K562 (cell line): ENCODE results near the gene PTPRT. TPM values are rescaled to one million over a fixed set of nuclear protein-coding genes. Genes with fewer than 3 reads are reported as not detected.

Source experiments
- ATAC-seq: fragments of 200-7000 bp; cut with Tn5 transposase; 3 replicates; pipeline ENCODE4 v1.9.1; 2020; ENCODE audit warnings: moderate library complexity
- BruUV-seq: library from RNA; stranded (reverse); fragments of 400-500 nt; replicated peaks from 2 replicates; lab custom pipeline; 2021; lab: Mats Ljungman, UMichigan
- CTCF ChIA-PET: fragments of 300-600 bp; formaldehyde crosslinking; extraction: SDS; loops from one replicate; lab custom pipeline; 2021; ENCODE audit warnings: low intra/inter-chr PET ratio; lab: Yijun Ruan, JAX
- POLR2A ChIA-PET: fragments of 300-600, 350-650 bp; sonication (Branson Sonifier 250); formaldehyde crosslinking; extraction: SDS; loops from one replicate; lab custom pipeline; 2021; ENCODE audit warnings: antibody characterized with exemption, inconsistent platforms; lab: Yijun Ruan, JAX
- DNase-seq, 4 experiments: peaks; one replicate each; pipeline versions ENCODE4 v3.0.0 to v3.0.0-alpha.2; 2011 to 2018; ENCODE audit warnings: low spot score in 3 of 4, mixed read lengths in 3 of 4; ENCODE audit errors: extremely low read depth in 1 of 4
- FAIRE-seq: peaks from 2 replicates; lab custom pipeline; 2011; peaks lifted over from hg19 to GRCh38; lab: Jason Lieb, UNC
- H2AFZ ChIP-seq: 2 replicates; pipeline ENCODE4 v1.6.0; 2011; ENCODE audit warnings: low read depth, low read length, control low read depth, inconsistent platforms
- H3K27ac ChIP-seq: fragments of 200-600 bp; 3 replicates; pipeline ENCODE4 v1.8.0; 2011; ENCODE audit warnings: low read depth, mild to moderate bottlenecking, control low read depth, inconsistent platforms, low read length, moderate library complexity, mixed read lengths; ENCODE audit errors: extremely low read depth
- H3K27me3 ChIP-seq, 2 experiments: fragments of 300-600 bp in 1 of 2; 2 replicates in 1 of 2; 3 replicates in 1 of 2; pipeline versions ENCODE4 v1.6.0 to v1.8.0; 2011; ENCODE audit warnings: inconsistent platforms in 2 of 2, low read length in 2 of 2, mild to moderate bottlenecking in 1 of 2, mixed read lengths in 1 of 2, moderate library complexity in 1 of 2; ENCODE audit not compliant: control insufficient read depth in 2 of 2, insufficient read depth in 2 of 2
- H3K36me3 ChIP-seq: fragments of 300-600 bp; 3 replicates; pipeline ENCODE4 v1.8.0; 2011; ENCODE audit warnings: mild to moderate bottlenecking, low read length, inconsistent platforms; ENCODE audit not compliant: control insufficient read depth, insufficient read depth
- H3K4me1 ChIP-seq, 2 experiments: fragments of 200-600 bp in 1 of 2; replicated peaks in 1 of 2; 2 replicates in 1 of 2; 3 replicates in 1 of 2; pipeline versions ENCODE4 v1.5.1 to v1.8.0; 2011; ENCODE audit warnings: inconsistent platforms in 2 of 2, low read length in 2 of 2, mild to moderate bottlenecking in 1 of 2, mixed read lengths in 1 of 2, moderate library complexity in 1 of 2; ENCODE audit not compliant: control insufficient read depth in 2 of 2, insufficient read depth in 2 of 2
- H3K4me2 ChIP-seq: 2 replicates; pipeline ENCODE4 v1.6.1; 2011; ENCODE audit warnings: low read length, control low read depth, inconsistent platforms, mixed read lengths; ENCODE audit not compliant: insufficient read depth
- H3K4me3 ChIP-seq: fragments of 200-600 bp; sonication (generic), shearing (Covaris generic); 2 replicates; pipeline ENCODE4 v1.5.1; 2016; ENCODE audit warnings: control low read depth, inconsistent platforms
- H3K79me2 ChIP-seq: fragments of 200-600 bp; 3 replicates; pipeline ENCODE4 v1.8.0; 2011; ENCODE audit warnings: low read length, inconsistent platforms; ENCODE audit not compliant: control insufficient read depth, insufficient read depth
- H3K9ac ChIP-seq, 2 experiments: 2 replicates each; pipeline versions ENCODE4 v1.6.0 to v1.6.1; 2011; ENCODE audit warnings: low read depth in 2 of 2, low read length in 2 of 2, control low read depth in 1 of 2, inconsistent platforms in 1 of 2, mild to moderate bottlenecking in 1 of 2, mixed read lengths in 1 of 2; ENCODE audit not compliant: insufficient read depth in 1 of 2
- H3K9me1 ChIP-seq: one replicate; pipeline ENCODE4 v1.6.0; 2011; ENCODE audit warnings: inconsistent platforms, mild to moderate bottlenecking, low read length, moderate library complexity; ENCODE audit not compliant: control insufficient read depth, insufficient read depth
- H3K9me3 ChIP-seq: replicated peaks from 2 replicates; pipeline ENCODE4 v1.5.1; 2011; ENCODE audit warnings: low read depth, low read length, inconsistent platforms; ENCODE audit not compliant: control insufficient read depth, insufficient read depth
- H4K20me1 ChIP-seq: replicated peaks from 2 replicates; pipeline ENCODE4 v1.6.1; 2011; ENCODE audit warnings: low read length, inconsistent platforms, mixed read lengths; ENCODE audit not compliant: control insufficient read depth, insufficient read depth
- ATF6 ChIP-seq: sonication (generic); formaldehyde crosslinking; IDR thresholded peaks from 2 replicates; pipeline ENCODE4 v1.4.0; 2020; ENCODE audit warnings: mild to moderate bottlenecking, missing genetic modification reagents
- ELF2 ChIP-seq: fragments of 250-450 bp; sonication (Bioruptor Pico); IDR thresholded peaks from 2 replicates; pipeline ENCODE4 v1.5.0; 2021; ENCODE audit warnings: mild to moderate bottlenecking
- NFE2 ChIP-seq: IDR thresholded peaks from 2 replicates; pipeline ENCODE4 v1.6.1; 2014; ENCODE audit warnings: antibody characterized with exemption, low read depth
- TCF7L2 ChIP-seq: fragments of 150-350 bp; IDR thresholded peaks from 2 replicates; pipeline ENCODE4 v1.6.1; 2016; ENCODE audit warnings: low read depth, mild to moderate bottlenecking, low read length, moderate library complexity
- WGBS: fragments of 100-300 bp; shearing (Covaris generic); methylation state at CpG from one replicate; pipeline ENCODE4 v1.1.6; 2016; ENCODE audit warnings: low coverage, mixed read lengths; ENCODE audit not compliant: insufficient coverage; ENCODE audit errors: missing lambda C conversion rate; 5-methylcytosine and 5-hydroxymethylcytosine counted together
- in situ Hi-C: fragments of 300-500 bp; cut with MboI; formaldehyde crosslinking; loops from 4 replicates; pipeline ENCODE4 v1.15.0; 2018; ENCODE audit warnings: inconsistent platforms, mixed read lengths
- intact Hi-C: fragments of 100-400 bp; cut with micrococcal nuclease; formaldehyde crosslinking; loops from 2 replicates; pipeline ENCODE4 v1.14.2; 2022
- polyA plus RNA-seq, 8 experiments: library from polyadenylated mRNA; depleted of rRNA in 4 of 8; stranded (reverse) in 5 of 8; unstranded in 3 of 8; fragments of >200 nt; fragmentation: Nextera tagmentation in 2 of 8; fragmentation: Illumina TruSeq in 1 of 8; extraction: Ambion mirVana in 2 of 8; extraction: Trizol in 1 of 8; gene quantifications; 2 replicates each; pipeline versions ENCODE4 v1.2.1 to v1.2.3, GENCODE V29; 2011 to 2014; ENCODE audit warnings: inconsistent platforms in 1 of 8, missing spikeins in 1 of 8
- total RNA-seq, 7 experiments: library from RNA; depleted of rRNA in 6 of 7; stranded (reverse); fragments of >200 nt in 6 of 7; fragmentation: Illumina TruSeq in 2 of 7; extraction: Trizol in 2 of 7; gene quantifications; 2 replicates each; pipeline versions ENCODE4 v1.2.1 to v1.2.3, GENCODE V29; 2011 to 2021; ENCODE audit warnings: low replicate concordance in 1 of 7
- TF ChIP-seq, protein P1 (sequence below): conservative IDR thresholded peaks from 2 replicates; pipeline ENCODE4 v1.6.1; 2011; ENCODE audit warnings: low read depth, mild to moderate bottlenecking, low read length; ENCODE audit not compliant: control insufficient read depth

Gene PTPRT
- total and polyA plus RNA-seq, 9 of the 15 experiments (the other 6 are each of a cell fraction or from before 2014, with no cell fraction given), result not detected

- FAIRE-seq, result no peak
- no peak overlapping the region for H3K4me2 ChIP-seq
- H3K79me2 ChIP-seq, result no peaks in the 10 kb centered on the region
- ChIA-PET POLR2A (interaction anchor here (1.2 kb wide), 1 partner anchor 17 kb away, joined by 3 read pairs; no protein-coding TSS in a partner anchor), CTCF (no interaction called here)
- no peak overlapping the region for H3K9ac ChIP-seq
- H4K20me1 ChIP-seq, result no peaks in the 10 kb centered on the region
- no peaks in the 10 kb centered on the region for H3K27me3 ChIP-seq
- no peak overlapping the region for H2AFZ ChIP-seq
- H3K4me1 ChIP-seq, result no peaks in the 10 kb centered on the region
- H3K27ac ChIP-seq, result no peak overlapping the region
- H3K9me1 ChIP-seq, result no peaks in the 10 kb centered on the region
- in situ Hi-C loops (no loop called here), intact Hi-C loops (no loop called here)
- TF ChIP-seq ATF6 (CRISPR knock-in tag), result no peak
- TF ChIP-seq ELF2, result no peak
- TF ChIP-seq TCF7L2, result no peak
- TF ChIP-seq, protein P1, sequence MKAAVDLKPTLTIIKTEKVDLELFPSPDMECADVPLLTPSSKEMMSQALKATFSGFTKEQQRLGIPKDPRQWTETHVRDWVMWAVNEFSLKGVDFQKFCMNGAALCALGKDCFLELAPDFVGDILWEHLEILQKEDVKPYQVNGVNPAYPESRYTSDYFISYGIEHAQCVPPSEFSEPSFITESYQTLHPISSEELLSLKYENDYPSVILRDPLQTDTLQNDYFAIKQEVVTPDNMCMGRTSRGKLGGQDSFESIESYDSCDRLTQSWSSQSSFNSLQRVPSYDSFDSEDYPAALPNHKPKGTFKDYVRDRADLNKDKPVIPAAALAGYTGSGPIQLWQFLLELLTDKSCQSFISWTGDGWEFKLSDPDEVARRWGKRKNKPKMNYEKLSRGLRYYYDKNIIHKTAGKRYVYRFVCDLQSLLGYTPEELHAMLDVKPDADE, result no peak
- no peak for TF ChIP-seq NFE2
- WGBS, result 1% methylated on average over 5 of the region's 5 CpGs
- H3K4me3 ChIP-seq, result no peak overlapping the region
- BruUV-seq, result no TSS peak
- H3K36me3 ChIP-seq, result no peaks in the 10 kb centered on the region
- no peaks in the 10 kb centered on the region for H3K9me3 ChIP-seq
- no peak for DNase-seq
- no peak for ATAC-seq
Measured at GRCh38 chr20:42862446-42862845, 327.3 kb downstream of the PTPRT start.
